Measurements from ENCODE around the gene CADM2.

DNA sequence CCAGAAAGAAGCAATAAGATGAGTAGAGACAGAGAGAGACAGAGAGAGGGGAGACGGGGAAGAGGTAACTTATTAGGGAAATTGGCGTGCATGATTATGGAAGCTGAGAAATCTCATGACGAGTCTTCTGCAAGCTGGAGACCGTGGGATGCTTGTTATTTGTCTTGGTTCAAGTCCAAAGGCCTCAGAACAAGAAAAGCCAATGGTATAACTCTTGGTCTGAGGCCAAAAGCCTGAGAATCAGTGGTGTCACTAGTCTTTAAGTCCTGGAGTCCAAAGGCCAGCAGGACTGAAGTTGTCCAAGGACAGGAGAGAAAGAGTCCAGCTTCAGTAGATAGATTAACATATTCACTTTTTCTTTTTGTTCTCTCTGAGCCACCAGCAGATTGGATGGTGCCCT is 613.6 kb downstream of the CADM2 start:
- TF ChIP-seq CTCF (IDR thresholded peaks at IDR 0.05; ENCODE audit: poor library complexity): no peak
- no peak for TF ChIP-seq EZH2 (IDR thresholded peaks at IDR 0.05; ENCODE audit: borderline replicate concordance)
- TF ChIP-seq EZH2phosphoT487 (IDR thresholded peaks at IDR 0.05; ENCODE audit: low read depth, severe bottlenecking, unreplicated experiment): no peak

Data from hepatocyte (in vitro differentiated cells).